T-helper 2 cell treated with Interferon-gamma antibody and Interleukin-4, amounts not matched to agents 5 μg/mL and 100 μg/mL, for 36 hours (primary cell): Measurements from ENCODE around the gene SPSB4.
"Not testable (repeated sequence)": the region's sequence is repeated elsewhere in the genome, so short reads cannot be mapped to it uniquely, and the experiment has no call there.

Experiments used
- DNase-seq: peaks from one replicate; pipeline ENCODE4 v3.0.0; 2021; ENCODE audit warnings: low spot score
- H3K27ac Mint-ChIP-seq: one replicate; pipeline ENCODE4 v1.8.0; 2021; ENCODE audit warnings: mild to moderate bottlenecking, mixed read lengths
- H3K27me3 Mint-ChIP-seq: one replicate; pipeline ENCODE4 v1.8.0; 2021; ENCODE audit warnings: low read depth, mixed read lengths
- H3K36me3 Mint-ChIP-seq: one replicate; pipeline ENCODE4 v1.8.0; 2021; ENCODE audit warnings: low read depth, mixed read lengths
- H3K4me1 Mint-ChIP-seq: one replicate; pipeline ENCODE4 v1.8.0; 2021; ENCODE audit warnings: low read depth, mixed read lengths
- H3K4me3 Mint-ChIP-seq: one replicate; pipeline ENCODE4 v1.8.0; 2022; ENCODE audit warnings: mild to moderate bottlenecking, moderate library complexity, mixed read lengths
- H3K9me3 Mint-ChIP-seq: one replicate; pipeline ENCODE4 v1.8.0; 2021; ENCODE audit warnings: mixed read lengths

SPSB4 gene

GRCh38 chr3:141103503-141103902 is 52.4 kb downstream of the SPSB4 start:
- no peak for DNase-seq
- H3K4me3 Mint-ChIP-seq = no peak overlapping the region
- no peak overlapping the region for H3K27ac Mint-ChIP-seq
- peaks cover 4% of the 10 kb centered on the region for H3K27me3 Mint-ChIP-seq
- H3K36me3 Mint-ChIP-seq = no peaks in the 10 kb centered on the region
- H3K4me1 Mint-ChIP-seq = no peaks in the 10 kb centered on the region
- no peaks in the 10 kb centered on the region for H3K9me3 Mint-ChIP-seq

DNA sequence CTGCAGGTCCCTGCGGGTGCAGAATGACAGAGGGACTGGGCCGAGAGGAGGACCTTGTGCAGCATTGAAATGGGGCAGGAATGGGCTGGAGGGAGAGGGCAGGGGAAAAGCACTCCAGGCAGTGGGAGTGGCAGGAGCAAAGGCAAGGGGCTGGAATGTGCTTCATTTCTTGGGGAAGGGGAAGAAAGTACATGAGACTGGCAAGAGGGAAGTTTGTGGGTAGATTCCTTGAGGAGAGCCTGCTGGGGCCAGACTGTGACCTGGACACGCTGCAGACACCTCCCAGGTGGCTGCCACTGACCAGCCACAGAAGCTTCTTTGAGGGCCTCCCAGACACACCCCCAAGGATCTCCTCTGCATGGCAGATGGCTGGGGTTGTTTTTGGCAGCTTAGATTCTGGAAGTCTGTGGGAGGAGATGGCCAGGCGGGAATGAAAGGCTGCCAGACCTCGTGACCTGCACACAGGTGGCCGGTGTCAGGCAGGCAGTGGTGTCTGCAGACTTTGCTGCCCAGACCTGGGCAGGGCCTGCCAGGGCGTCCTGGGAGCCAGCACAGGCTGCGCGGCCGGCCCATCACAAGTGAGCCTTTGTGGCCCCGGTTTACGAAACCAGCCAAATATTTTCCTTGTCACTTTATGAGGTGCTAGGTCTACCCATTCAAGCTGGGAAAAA is 53.1 kb downstream of the SPSB4 start:
- Mint-ChIP-seq H3K36me3 (no peaks in the 10 kb centered on the region), H3K9me3 (no peaks in the 10 kb centered on the region), H3K27me3 (peaks cover 5% of the 10 kb centered on the region), H3K4me3 (no peak overlapping the region), H3K27ac (no peak overlapping the region), H3K4me1 (no peaks in the 10 kb centered on the region)
- no peak for DNase-seq

GRCh38 chr3:141105828-141106628 is 54.9 kb downstream of the SPSB4 start:
- DNase-seq = peak; percentile 42
- Mint-ChIP-seq H3K4me1 (no peaks in the 10 kb centered on the region), H3K4me3 (no peak overlapping the region), H3K27me3 (peaks cover 5% of the 10 kb centered on the region), H3K27ac (no peak overlapping the region), H3K9me3 (no peaks in the 10 kb centered on the region), H3K36me3 (no peaks in the 10 kb centered on the region)

- no peak overlapping the region for H3K27ac Mint-ChIP-seq
- H3K27me3 Mint-ChIP-seq = peaks cover 5% of the 10 kb centered on the region
- no peak overlapping the region for H3K4me3 Mint-ChIP-seq
- H3K9me3 Mint-ChIP-seq = no peaks in the 10 kb centered on the region
- H3K4me1 Mint-ChIP-seq = no peaks in the 10 kb centered on the region
- H3K36me3 Mint-ChIP-seq = no peaks in the 10 kb centered on the region
- DNase-seq = no peak
Measured at GRCh38 chr3:141106842-141107241, 55.7 kb downstream of the SPSB4 start.

DNA sequence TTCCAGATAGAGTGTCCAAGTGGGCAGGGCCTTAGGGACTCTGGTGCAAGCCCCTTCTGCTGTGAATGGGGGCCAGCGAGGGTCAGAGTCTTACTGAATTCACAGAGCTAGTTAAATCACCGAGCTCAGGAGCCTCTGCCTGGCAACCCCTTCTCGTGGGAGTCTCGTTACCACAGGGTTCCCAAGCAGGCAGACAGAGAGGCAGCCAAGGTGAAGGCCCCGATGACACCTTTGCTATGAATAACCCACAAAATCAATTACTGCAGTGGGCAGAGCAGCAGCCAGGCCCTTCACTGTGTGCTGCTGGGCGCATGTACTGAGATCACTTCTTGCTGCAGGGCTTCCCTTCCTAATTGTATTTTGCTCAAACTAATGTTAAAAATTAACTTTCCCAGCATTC is 56.9 kb downstream of the SPSB4 start:
- no peak overlapping the region for H3K27ac Mint-ChIP-seq
- no peaks in the 10 kb centered on the region for H3K4me1 Mint-ChIP-seq
- H3K27me3 Mint-ChIP-seq = peaks cover 5% of the 10 kb centered on the region
- no peaks in the 10 kb centered on the region for H3K9me3 Mint-ChIP-seq
- no peak for DNase-seq
- H3K36me3 Mint-ChIP-seq = no peaks in the 10 kb centered on the region
- no peak overlapping the region for H3K4me3 Mint-ChIP-seq

DNA sequence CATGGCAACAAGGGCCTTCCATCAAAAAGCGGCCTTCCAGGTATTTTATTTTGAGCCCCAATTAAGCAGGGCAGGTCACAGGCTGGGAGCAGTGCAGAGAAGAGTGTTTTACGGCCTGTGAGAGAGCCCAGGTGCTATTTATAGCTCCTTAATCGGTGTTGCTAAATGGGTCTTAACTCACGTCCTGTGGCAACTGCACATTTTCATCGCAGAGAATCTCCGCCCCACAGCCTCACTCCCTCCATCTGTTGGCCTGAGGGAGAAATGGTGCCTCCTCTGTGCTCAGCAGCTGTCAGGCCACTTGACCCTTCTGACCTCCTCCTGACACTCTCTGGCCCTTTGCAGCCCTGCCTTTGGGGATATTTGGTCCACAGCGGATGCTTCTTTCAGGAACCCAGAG is 58.6 kb downstream of the SPSB4 start:
- H3K9me3 Mint-ChIP-seq = no peaks in the 10 kb centered on the region

DNA sequence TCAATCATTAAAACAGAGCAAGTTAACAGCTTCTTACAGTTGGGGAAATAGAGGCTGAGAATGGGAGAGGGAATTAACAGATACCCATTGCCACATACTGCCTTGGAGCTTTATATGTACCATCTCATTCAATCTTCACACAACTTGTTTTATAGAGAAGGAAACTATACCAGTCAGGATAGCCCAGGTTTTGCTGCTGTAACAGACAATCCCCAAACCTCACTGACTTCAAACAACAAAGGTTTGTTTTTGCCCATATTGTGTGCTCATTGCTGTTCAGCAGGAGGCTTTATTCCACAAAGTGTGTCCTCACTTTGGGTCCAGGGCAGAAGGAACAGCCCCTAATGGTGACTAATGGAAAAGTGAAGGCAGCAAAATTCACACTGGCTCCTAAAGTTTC is 59.2 kb downstream of the SPSB4 start:
- no peak for DNase-seq
- H3K9me3 Mint-ChIP-seq = no peaks in the 10 kb centered on the region
- H3K4me1 Mint-ChIP-seq = no peaks in the 10 kb centered on the region
- H3K4me3 Mint-ChIP-seq = no peak overlapping the region
- no peak overlapping the region for H3K27ac Mint-ChIP-seq
- H3K27me3 Mint-ChIP-seq = peaks cover 3% of the 10 kb centered on the region
- H3K36me3 Mint-ChIP-seq = no peaks in the 10 kb centered on the region

More for the DNA sequence above, 58.6 kb downstream of the SPSB4 start:
- Mint-ChIP-seq H3K27me3 (peaks cover 2% of the 10 kb centered on the region), H3K36me3 (no peaks in the 10 kb centered on the region), H3K27ac (no peak overlapping the region), H3K4me3 (no peak overlapping the region), H3K4me1 (no peaks in the 10 kb centered on the region)
- DNase-seq = no peak

- Mint-ChIP-seq H3K36me3 (no peaks in the 10 kb centered on the region), H3K27me3 (peaks cover 5% of the 10 kb centered on the region), H3K4me3 (no peak overlapping the region), H3K9me3 (no peaks in the 10 kb centered on the region), H3K4me1 (no peaks in the 10 kb centered on the region), H3K27ac (no peak overlapping the region)
- DNase-seq = no peak
Measured at GRCh38 chr3:141111364-141112155, 60.4 kb downstream of the SPSB4 start.

GRCh38 chr3:141112686-141113297 is 61.6 kb downstream of the SPSB4 start:
- H3K36me3 Mint-ChIP-seq = no peaks in the 10 kb centered on the region
- no peak overlapping the region for H3K27ac Mint-ChIP-seq
- H3K9me3 Mint-ChIP-seq = no peaks in the 10 kb centered on the region
- no peak overlapping the region for H3K4me3 Mint-ChIP-seq
- H3K4me1 Mint-ChIP-seq = no peaks in the 10 kb centered on the region
- DNase-seq = no peak
- peaks cover 5% of the 10 kb centered on the region for H3K27me3 Mint-ChIP-seq

DNA sequence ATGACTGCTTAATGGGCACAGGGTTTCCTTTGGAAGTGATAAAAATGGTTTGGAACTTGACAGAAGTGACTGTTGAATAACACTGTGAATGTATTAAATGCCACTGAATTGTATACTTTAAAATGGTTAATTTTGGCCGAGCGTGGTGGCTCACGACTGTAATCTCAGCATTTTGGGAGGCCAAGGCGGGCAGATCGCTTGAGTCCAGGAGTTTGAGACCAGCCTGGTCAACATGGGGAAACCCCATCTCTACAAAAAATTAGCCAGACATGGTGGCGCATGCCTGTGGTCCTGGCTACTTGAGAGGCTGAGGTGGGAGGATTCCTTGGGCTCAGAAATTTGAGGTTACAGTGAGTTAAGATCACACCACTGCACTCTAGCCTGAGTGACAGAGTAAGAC is 62.5 kb downstream of the SPSB4 start:
- not testable (repeated sequence) for H3K27ac Mint-ChIP-seq, H3K4me1 Mint-ChIP-seq, DNase-seq, H3K36me3 Mint-ChIP-seq, H3K27me3 Mint-ChIP-seq, H3K4me3 Mint-ChIP-seq, H3K9me3 Mint-ChIP-seq

- Mint-ChIP-seq H3K4me1 (peaks cover 2% of the 10 kb centered on the region), H3K9me3 (no peaks in the 10 kb centered on the region)
Measured at GRCh38 chr3:141114179-141114745, 63.1 kb downstream of the SPSB4 start.

GRCh38 chr3:141114816-141115460 is 63.8 kb downstream of the SPSB4 start:
- H3K27ac Mint-ChIP-seq = no peak overlapping the region
- no peak overlapping the region for H3K4me3 Mint-ChIP-seq
- DNase-seq = no peak
- no peaks in the 10 kb centered on the region for H3K9me3 Mint-ChIP-seq
- peaks cover 11% of the 10 kb centered on the region for H3K27me3 Mint-ChIP-seq
- peaks cover 2% of the 10 kb centered on the region for H3K4me1 Mint-ChIP-seq
- no peaks in the 10 kb centered on the region for H3K36me3 Mint-ChIP-seq

More at GRCh38 chr3:141114179-141114745, 63.1 kb downstream of the SPSB4 start:
- Mint-ChIP-seq H3K27ac (no peak overlapping the region), H3K4me3 (no peak overlapping the region), H3K27me3 (peaks cover 7% of the 10 kb centered on the region), H3K36me3 (no peaks in the 10 kb centered on the region)
- DNase-seq = no peak
